ENCODE data around the gene GK2.

GK2 gene

GRCh38 chr4:79429113-79429903 is 21.3 kb upstream of the GK2 start:
- H3K4me3 ChIP-seq (ENCODE audit: low read depth, low read length), result no peak overlapping the region
- TF ChIP-seq ZNF394 (tag by site-specific recombination; IDR thresholded peaks at IDR 0.05; ENCODE audit: borderline replicate concordance) (no peak), ZSCAN30 (tag by site-specific recombination; IDR thresholded peaks at IDR 0.05) (no peak)
- H3K4me1 ChIP-seq (ENCODE audit: control insufficient read depth, insufficient read depth, low read length), result no peaks in the 10 kb centered on the region
- H3K9me3 ChIP-seq (ENCODE audit: control insufficient read depth, insufficient read depth, low read depth, low read length), result no peaks in the 10 kb centered on the region
- POLR2A ChIA-PET, result no interaction called here
- H3K36me3 ChIP-seq (ENCODE audit: control insufficient read depth in 2 of 2, insufficient read depth in 1 of 2, low read length in 2 of 2), result no peaks in the 10 kb centered on the region
- CTCF ChIA-PET, result interaction anchor here (0.6 kb wide), 1 partner anchor 1612 kb away, joined by 3 read pairs; no protein-coding TSS in a partner anchor
- no peak overlapping the region for H3K27ac ChIP-seq (ENCODE audit: extremely low read depth, low read depth, low read length)

- CTCF ChIA-PET, result no interaction called here
- Histone ChIP-seq H3K9me3 (ENCODE audit: control insufficient read depth, insufficient read depth, low read depth, low read length) (no peaks in the 10 kb centered on the region), H3K27ac (ENCODE audit: extremely low read depth, low read depth, low read length) (no peak overlapping the region), H3K4me1 (ENCODE audit: control insufficient read depth, insufficient read depth, low read length) (no peaks in the 10 kb centered on the region), H3K36me3 (ENCODE audit: control insufficient read depth in 2 of 2, insufficient read depth in 1 of 2, low read length in 2 of 2) (no peaks in the 10 kb centered on the region), H3K4me3 (ENCODE audit: low read depth, low read length) (no peak overlapping the region)
- no peak for TF ChIP-seq ZBTB17 (tag by site-specific recombination; IDR thresholded peaks at IDR 0.05)
- TF ChIP-seq ZSCAN18 (tag by site-specific recombination; IDR thresholded peaks at IDR 0.05), result no peak
- TF ChIP-seq ZNF302 (tag by site-specific recombination; IDR thresholded peaks at IDR 0.05; ENCODE audit: low read depth), result no peak
- no peak for TF ChIP-seq ZNF555 (tag by site-specific recombination; conservative IDR thresholded peaks at IDR 0.05)
- TF ChIP-seq ZNF214 (tag by site-specific recombination; IDR thresholded peaks at IDR 0.05; ENCODE audit: borderline replicate concordance), result no peak
- no peak for TF ChIP-seq ZNF514 (tag by site-specific recombination; IDR thresholded peaks at IDR 0.05)
- no peak for TF ChIP-seq PRDM2 (tag by site-specific recombination; IDR thresholded peaks at IDR 0.05; ENCODE audit: borderline replicate concordance)
- TF ChIP-seq ZBTB21 (tag by site-specific recombination; IDR thresholded peaks at IDR 0.05), result no peak
- no peak for TF ChIP-seq ZNF658 (tag by site-specific recombination; IDR thresholded peaks at IDR 0.05)
- TF ChIP-seq ZNF777 (tag by site-specific recombination; IDR thresholded peaks at IDR 0.05; ENCODE audit: borderline replicate concordance), result no peak
- TF ChIP-seq AEBP2 (tag by site-specific recombination; IDR thresholded peaks at IDR 0.05; ENCODE audit: borderline replicate concordance), result no peak
- no peak for TF ChIP-seq ZNF426 (tag by site-specific recombination; IDR thresholded peaks at IDR 0.05)
- no peak for TF ChIP-seq ZNF660 (tag by site-specific recombination; IDR thresholded peaks at IDR 0.05)
- TF ChIP-seq ZNF146 (tag by site-specific recombination; IDR thresholded peaks at IDR 0.05), result no peak
- no peak for TF ChIP-seq ZNF16 (tag by site-specific recombination; IDR thresholded peaks at IDR 0.05; ENCODE audit: low read depth)
- no peak for TF ChIP-seq EGR2 (tag by site-specific recombination; IDR thresholded peaks at IDR 0.05; ENCODE audit: low read depth)
- no peak for TF ChIP-seq ZNF48 (tag by site-specific recombination; IDR thresholded peaks at IDR 0.05)
- no peak for TF ChIP-seq TRIM28 (IDR thresholded peaks at IDR 0.05; ENCODE audit: borderline replicate concordance, low read length)
- POLR2A ChIA-PET, result no interaction called here
Observed at GRCh38 chr4:79426989-79427388, 19.0 kb upstream of the GK2 start.

Data from HEK293 (cell line).